HUES6 (cell line): ENCODE results near the gene UNC13C.
"Not testable (repeated sequence)": the region's sequence is repeated elsewhere in the genome, so short reads cannot be mapped to it uniquely, and the experiment has no call there.

ENCODE experiments used
- H3K27ac ChIP-seq: 2 replicates; pipeline ENCODE4 v1.7.0; 2013; ENCODE audit warnings: low read depth, mild to moderate bottlenecking, low read length, inconsistent platforms
- H3K27me3 ChIP-seq: 2 replicates; pipeline ENCODE4 v1.6.1; 2013; ENCODE audit warnings: low read length; ENCODE audit not compliant: control insufficient read depth, insufficient read depth
- H3K36me3 ChIP-seq: 2 replicates; pipeline ENCODE4 v1.6.1; 2013; ENCODE audit warnings: low read length; ENCODE audit not compliant: control insufficient read depth, insufficient read depth
- H3K4me1 ChIP-seq: 2 replicates; pipeline ENCODE4 v1.6.1; 2013; ENCODE audit warnings: low read length; ENCODE audit not compliant: control insufficient read depth, insufficient read depth
- H3K4me3 ChIP-seq: 2 replicates; pipeline ENCODE4 v1.5.1; 2013; ENCODE audit warnings: low read depth, low read length
- H3K9ac ChIP-seq: one replicate; pipeline ENCODE4 v1.6.1; 2013; ENCODE audit warnings: mild to moderate bottlenecking, low read length
- H3K9me3 ChIP-seq: 2 replicates; pipeline ENCODE4 v1.6.1; 2013; ENCODE audit warnings: low read depth, low read length; ENCODE audit not compliant: control insufficient read depth, insufficient read depth

Gene UNC13C

DNA sequence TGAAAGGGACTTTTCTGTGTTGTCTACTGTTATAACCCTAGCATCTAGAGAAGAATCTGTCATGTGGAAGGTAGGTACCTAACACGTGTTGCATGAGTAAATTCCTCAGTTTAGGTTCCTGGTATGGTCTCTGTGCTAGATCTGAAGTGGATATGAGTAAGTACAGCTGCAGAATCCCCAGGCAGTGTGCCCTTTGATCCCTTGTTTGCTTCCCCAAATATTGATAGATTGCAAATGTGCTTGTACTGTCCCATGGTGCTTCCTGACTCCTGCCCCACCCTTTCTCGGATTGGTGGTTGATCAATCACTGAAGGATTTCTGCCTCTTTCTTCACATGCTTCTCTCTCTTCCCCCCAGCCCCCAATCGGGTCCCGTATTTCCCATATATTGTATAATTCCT lies 450.4 kb downstream of the UNC13C start:
- Histone ChIP-seq H3K36me3 (no peaks in the 10 kb centered on the region), H3K4me3 (no peak overlapping the region), H3K9ac (no peak overlapping the region), H3K9me3 (no peaks in the 10 kb centered on the region), H3K27me3 (no peaks in the 10 kb centered on the region), H3K27ac (no peak overlapping the region), H3K4me1 (no peaks in the 10 kb centered on the region)

DNA sequence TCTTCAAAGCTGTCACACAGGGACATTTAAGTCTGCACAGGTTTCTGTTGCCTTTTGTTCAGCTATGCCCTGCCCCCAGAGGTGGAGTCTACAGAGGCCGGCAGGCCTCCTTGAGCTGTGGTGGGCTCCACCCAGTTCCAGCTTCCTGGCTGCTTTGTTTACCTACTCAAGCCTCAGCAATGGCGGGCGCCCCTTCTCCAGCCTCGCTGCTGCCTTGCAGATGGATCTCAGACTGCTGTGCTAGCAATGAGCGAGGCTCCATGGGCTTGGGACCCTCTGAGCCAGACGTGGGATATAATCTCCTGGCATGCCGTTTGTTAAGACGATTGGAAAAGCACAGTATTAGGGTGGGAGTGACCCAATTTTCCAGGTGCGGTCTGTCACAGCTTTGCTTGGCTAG lies 472.0 kb downstream of the UNC13C start:
- not testable (repeated sequence) for H3K27me3 ChIP-seq, H3K9me3 ChIP-seq, H3K9ac ChIP-seq, H3K27ac ChIP-seq, H3K36me3 ChIP-seq, H3K4me3 ChIP-seq, H3K4me1 ChIP-seq

DNA sequence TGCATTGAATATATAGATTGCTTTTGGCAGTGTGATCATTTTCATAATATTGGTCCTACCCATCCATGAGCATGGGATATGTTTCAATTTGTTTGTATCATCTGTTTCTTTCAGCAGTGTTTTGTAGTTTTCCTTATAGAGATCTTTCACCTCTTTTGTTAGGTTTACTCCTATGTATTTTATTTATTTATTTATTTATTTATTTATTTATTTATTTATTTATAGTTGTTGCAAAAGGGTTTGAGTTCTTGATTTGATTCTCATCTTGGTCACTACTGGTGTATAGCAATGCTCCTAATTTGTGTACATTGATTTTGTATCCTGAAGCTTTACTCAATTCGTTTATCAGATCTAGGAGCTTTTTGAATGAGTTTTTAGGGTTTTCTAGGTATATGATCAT lies 478.2 kb downstream of the UNC13C start:
- Histone ChIP-seq H3K9ac (no peak overlapping the region), H3K9me3 (peaks cover 7% of the 10 kb centered on the region), H3K4me1 (no peaks in the 10 kb centered on the region), H3K36me3 (no peaks in the 10 kb centered on the region), H3K4me3 (no peak overlapping the region), H3K27ac (no peak overlapping the region), H3K27me3 (no peaks in the 10 kb centered on the region)

- Histone ChIP-seq H3K4me1 (no peaks in the 10 kb centered on the region), H3K9ac (no peak overlapping the region), H3K27ac (no peak overlapping the region), H3K4me3 (no peak overlapping the region), H3K36me3 (no peaks in the 10 kb centered on the region), H3K27me3 (no peaks in the 10 kb centered on the region), H3K9me3 (peaks cover 18% of the 10 kb centered on the region)
Measured at GRCh38 chr15:54462511-54462913, 484.3 kb downstream of the UNC13C start.

DNA sequence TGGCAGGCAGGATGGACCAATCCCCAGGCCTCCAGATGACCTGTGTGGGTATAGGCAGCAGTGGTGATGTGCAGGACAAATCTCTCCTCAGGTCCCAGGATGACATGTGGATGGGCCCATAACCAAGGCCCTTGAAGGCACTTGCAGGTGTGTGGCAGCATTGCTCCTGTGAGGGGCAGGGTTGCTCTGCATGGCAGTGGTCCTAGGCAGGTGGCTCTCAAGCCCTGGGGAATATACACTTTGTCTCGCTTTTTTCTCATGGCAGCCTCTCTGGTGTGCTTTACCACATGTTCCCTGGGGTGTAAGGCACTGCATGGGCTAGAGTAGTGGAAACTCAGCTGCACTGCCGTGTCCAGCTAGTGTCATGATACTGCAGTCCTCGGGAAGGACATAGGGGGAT lies 503.6 kb downstream of the UNC13C start:
- Histone ChIP-seq H3K4me3 (no peak overlapping the region), H3K27me3 (no peaks in the 10 kb centered on the region), H3K4me1 (peaks cover 7% of the 10 kb centered on the region; the same call in 1 of the 2 replicates), H3K27ac (no peak overlapping the region), H3K9ac (no peak overlapping the region), H3K36me3 (no peaks in the 10 kb centered on the region), H3K9me3 (no peaks in the 10 kb centered on the region)

GRCh38 chr15:54482251-54482650 lies 504.0 kb downstream of the UNC13C start:
- H3K4me3 ChIP-seq = no peak overlapping the region
- H3K36me3 ChIP-seq = no peaks in the 10 kb centered on the region
- peaks cover 7% of the 10 kb centered on the region; the same call in 1 of the 2 replicates for H3K4me1 ChIP-seq
- no peak overlapping the region for H3K9ac ChIP-seq
- H3K9me3 ChIP-seq = no peaks in the 10 kb centered on the region
- no peaks in the 10 kb centered on the region for H3K27me3 ChIP-seq
- H3K27ac ChIP-seq = no peak overlapping the region

DNA sequence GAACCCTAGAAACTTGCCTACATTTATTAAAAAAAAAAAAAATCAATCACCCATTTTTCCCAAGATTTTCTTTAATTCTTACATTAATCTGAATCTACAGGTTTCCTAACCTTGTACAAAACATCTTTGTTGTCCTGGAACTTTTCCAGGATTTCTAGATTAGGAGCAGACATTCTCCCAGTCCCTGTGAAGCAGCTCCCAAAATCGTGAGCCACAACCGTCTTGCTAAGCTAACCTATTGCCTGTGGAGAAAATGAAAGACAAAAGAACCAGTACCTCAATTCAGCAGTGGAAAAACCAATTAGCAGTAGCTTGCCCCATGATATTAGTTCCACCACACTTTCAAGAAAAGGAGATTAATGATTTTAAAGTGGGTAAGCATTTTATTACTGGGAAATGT lies 522.1 kb downstream of the UNC13C start:
- no peaks in the 10 kb centered on the region for H3K9me3 ChIP-seq
- no peak overlapping the region for H3K4me3 ChIP-seq
- no peak overlapping the region for H3K9ac ChIP-seq
- no peak overlapping the region for H3K27ac ChIP-seq
- peaks cover 22% of the 10 kb centered on the region; the same call in 1 of the 2 replicates for H3K4me1 ChIP-seq
- H3K27me3 ChIP-seq = no peaks in the 10 kb centered on the region
- no peaks in the 10 kb centered on the region for H3K36me3 ChIP-seq

DNA sequence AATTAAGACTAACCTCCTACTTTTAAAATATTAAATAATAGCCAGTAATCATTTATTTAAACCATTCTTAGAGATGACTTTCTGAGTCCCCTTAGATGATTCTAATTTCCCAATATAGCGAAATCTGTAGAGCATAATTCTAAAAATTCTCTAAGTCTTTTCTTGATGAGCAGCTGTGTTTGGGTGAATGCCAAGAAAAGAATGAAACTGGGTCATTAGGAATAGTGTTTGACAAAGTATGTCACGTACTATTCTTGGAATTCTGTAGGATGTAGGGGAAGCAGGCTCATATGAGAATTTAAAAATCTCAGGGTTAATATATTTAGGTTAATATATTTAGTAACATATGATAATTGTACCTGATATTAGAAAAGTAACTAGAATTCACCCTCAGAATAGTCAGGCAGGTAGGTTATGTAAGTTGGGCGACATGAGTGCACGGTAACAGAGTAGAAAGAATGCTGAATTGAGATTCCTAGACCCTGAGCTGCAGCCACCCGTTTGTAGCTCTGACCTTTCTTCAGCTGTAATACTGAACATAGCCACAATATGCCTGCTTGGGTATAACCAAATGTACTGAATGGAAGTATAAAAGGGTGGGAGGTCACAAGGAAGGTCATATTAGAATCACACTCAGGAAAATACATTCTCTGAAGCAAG lies 524.3 kb downstream of the UNC13C start:
- Histone ChIP-seq H3K27me3 (no peaks in the 10 kb centered on the region), H3K36me3 (no peaks in the 10 kb centered on the region), H3K9me3 (no peaks in the 10 kb centered on the region), H3K4me1 (peaks cover 22% of the 10 kb centered on the region; the same call in 1 of the 2 replicates), H3K9ac (no peak overlapping the region), H3K27ac (no peak overlapping the region), H3K4me3 (no peak overlapping the region)

DNA sequence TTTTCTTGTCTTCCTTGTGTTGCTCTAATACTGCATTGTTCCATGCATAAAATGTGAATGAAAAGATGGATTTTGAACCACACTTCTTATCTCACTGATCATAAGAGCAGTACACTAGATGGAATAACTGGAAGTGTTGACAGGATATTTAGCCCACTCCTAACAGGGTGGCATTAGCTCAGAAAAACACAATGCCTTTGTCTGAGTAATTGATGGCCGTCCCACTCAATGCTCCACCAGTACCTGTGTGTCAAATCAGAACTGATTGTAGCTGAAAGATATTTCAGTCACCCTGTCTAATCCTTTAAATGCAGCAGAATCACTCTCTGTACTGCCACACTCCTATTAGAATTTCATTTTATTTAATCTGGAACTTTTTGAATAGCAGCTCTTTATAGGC lies 526.5 kb downstream of the UNC13C start:
- Histone ChIP-seq H3K4me3 (no peak overlapping the region), H3K36me3 (no peaks in the 10 kb centered on the region), H3K27me3 (no peaks in the 10 kb centered on the region), H3K9ac (no peak overlapping the region), H3K9me3 (no peaks in the 10 kb centered on the region), H3K4me1 (peaks cover 11% of the 10 kb centered on the region; the same call in 1 of the 2 replicates), H3K27ac (no peak overlapping the region)

DNA sequence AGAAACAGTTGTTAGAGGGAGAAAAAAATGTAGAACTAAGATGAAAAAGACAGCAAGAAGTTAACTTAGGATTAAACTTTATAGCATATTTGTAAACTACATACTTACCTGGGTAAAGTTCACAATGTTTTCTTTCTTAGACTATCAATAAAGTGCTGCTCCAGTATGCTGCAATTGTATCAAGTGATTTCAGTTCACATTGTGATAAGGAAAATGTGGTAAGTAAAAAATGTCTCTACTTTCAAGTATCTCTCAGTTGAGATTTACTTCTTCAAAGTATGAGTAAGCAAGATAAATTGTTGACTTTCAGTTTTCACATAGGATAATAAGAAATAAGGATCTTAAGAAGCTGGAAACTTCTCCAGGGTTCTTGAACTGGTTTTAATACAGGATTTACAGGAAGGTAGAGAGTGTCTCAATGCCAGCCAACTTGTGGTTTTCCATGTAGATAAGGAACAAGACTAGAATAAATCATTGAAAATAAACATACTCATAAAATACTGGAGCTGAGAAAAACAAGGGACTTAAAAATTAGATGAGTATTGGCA lies 528.8 kb downstream of the UNC13C start:
- H3K27me3 ChIP-seq = no peaks in the 10 kb centered on the region
- no peak overlapping the region for H3K9ac ChIP-seq
- no peaks in the 10 kb centered on the region for H3K36me3 ChIP-seq

DNA sequence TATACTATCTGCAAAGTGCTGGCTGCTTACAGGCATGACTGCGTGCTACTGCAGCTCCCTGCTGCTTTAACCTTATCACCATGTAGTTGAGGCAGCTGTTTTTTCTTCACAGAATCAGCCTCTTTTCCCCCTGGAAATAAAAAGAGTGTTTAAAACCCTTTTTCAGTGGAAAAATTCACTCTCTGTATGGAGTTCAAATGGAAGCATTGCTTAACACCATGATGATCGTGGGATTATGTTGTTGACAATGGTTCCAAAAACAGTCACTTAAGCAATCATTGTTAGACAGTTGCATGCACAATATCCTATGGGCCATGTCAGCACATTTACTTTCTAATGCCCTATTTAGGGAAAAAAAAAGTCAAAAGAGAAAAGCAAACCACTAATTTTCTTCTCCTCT lies 536.4 kb downstream of the UNC13C start:
- Histone ChIP-seq H3K4me1 (0 out of 2 replicates have a peak, but pooled peaks cover 3% of the 10 kb centered on the region), H3K27me3 (no peaks in the 10 kb centered on the region), H3K4me3 (no peak overlapping the region), H3K27ac (no peak overlapping the region), H3K9me3 (peaks cover 4% of the 10 kb centered on the region; the same call in 1 of the 2 replicates), H3K9ac (no peak overlapping the region), H3K36me3 (no peaks in the 10 kb centered on the region)

More for the DNA sequence above, 528.8 kb downstream of the UNC13C start:
- Histone ChIP-seq H3K4me3 (no peak overlapping the region), H3K27ac (no peak overlapping the region), H3K9me3 (no peaks in the 10 kb centered on the region), H3K4me1 (no peaks in the 10 kb centered on the region)
